ENCODE results near the gene ZNF772.

The ZNF772 gene

DNA sequence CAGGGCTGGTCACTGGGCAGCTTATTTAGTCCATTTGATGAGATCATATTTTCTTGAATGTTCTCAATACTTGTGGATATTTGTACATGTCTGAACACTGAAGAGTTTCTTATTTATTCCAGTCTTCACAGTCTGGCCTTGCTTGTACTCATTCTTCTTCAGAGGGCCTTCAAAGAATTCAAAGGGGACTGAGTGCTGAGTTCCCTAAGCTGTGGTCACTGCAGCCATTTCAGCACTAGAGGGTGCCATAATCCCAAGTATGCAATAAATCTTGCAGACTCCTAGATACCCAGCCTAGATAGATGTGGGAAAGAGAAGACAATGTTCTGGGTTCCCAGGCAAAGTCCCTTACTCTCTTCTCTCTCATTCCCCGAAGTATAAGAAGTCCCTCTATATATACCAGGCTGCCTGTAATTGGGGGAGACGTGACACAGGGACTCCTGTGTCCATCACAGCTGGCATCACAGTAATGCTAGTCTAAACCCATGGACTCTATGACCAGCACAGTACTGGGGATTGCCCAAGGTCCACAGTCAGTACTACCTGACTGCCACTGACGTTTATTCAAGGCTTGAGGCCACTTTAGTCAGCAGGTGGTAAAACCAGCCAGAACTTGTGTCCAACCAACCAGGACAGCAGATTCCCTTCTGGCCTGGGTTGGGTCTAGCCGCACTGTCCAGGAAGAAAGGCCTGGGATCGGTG, 11.5 kb downstream of the ZNF772 start:
- Mint-ChIP-seq H3K27ac (no peak overlapping the region), H3K36me3 (peaks cover 17% of the 10 kb centered on the region), H3K4me1 (no peaks in the 10 kb centered on the region), H3K27me3 (no peaks in the 10 kb centered on the region), H3K9me3 (peaks cover 64% of the 10 kb centered on the region), H3K4me3 (no peak overlapping the region)
- CTCF ChIA-PET, result interaction anchor here (0.6 to 0.8 kb wide), 3 partner anchors 18 to 740 kb away, joined by 3 read pairs; no protein-coding TSS in a partner anchor
- peak; percentile 61 for DNase-seq

DNA sequence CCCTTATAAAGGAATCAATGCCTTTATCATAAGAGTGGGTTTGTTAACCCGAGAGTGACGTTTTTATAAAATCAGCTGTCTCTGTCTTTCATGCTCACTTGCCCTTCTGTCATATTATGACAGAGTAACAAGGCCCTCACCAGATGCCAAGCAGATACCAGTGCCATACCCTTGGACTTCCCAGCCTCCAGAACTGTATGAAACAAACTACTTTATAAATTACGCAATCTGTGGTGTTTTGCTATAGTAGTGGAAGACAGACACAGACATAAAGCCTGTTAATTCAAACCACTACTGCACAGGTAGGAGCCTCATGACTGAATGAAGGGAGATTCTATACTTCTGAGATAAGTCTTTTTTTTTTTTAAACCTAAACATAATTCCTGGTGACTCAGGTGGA, 25.1 kb downstream of the ZNF772 start:
- no peak for DNase-seq
- H3K4me3 Mint-ChIP-seq, result no peak overlapping the region
- H3K9me3 Mint-ChIP-seq, result peaks cover 51% of the 10 kb centered on the region
- H3K27me3 Mint-ChIP-seq, result no peaks in the 10 kb centered on the region
- no peaks in the 10 kb centered on the region for H3K4me1 Mint-ChIP-seq
- CTCF ChIA-PET, result no interaction called here
- peaks cover 19% of the 10 kb centered on the region for H3K36me3 Mint-ChIP-seq
- H3K27ac Mint-ChIP-seq, result no peak overlapping the region

DNA sequence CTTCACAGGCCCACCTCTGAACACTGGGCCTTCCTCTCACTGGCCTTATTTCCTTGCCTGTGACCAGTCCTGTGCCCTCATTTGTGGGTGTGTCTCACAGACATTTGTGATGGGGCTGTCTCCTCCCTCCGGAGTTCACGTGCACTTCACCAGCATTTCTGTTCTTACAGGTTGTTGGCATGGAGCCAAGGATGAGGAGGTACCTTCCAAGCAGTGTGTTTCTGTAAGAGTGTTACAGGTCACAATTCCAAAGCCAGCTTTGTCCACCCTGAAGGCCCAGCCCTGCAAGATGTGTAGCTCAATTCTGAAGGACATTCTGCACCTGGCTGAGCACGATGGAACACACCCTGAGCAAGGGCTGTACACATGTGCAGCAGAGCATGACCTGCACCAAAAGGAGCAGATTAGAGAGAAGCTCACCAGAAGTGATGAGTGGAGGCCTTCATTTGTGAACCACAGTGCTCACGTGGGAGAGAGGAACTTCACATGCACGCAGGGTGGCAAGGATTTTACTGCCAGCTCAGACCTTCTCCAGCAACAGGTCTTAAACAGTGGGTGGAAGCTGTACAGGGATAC, 34.2 kb downstream of the ZNF772 start:
- CTCF ChIA-PET, result no interaction called here
- Mint-ChIP-seq H3K4me3 (no peak overlapping the region), H3K9me3 (peaks cover 75% of the 10 kb centered on the region), H3K36me3 (peaks cover 79% of the 10 kb centered on the region), H3K27me3 (no peaks in the 10 kb centered on the region), H3K4me1 (peaks cover 2% of the 10 kb centered on the region), H3K27ac (no peak overlapping the region)
- DNase-seq, result no peak

DNA sequence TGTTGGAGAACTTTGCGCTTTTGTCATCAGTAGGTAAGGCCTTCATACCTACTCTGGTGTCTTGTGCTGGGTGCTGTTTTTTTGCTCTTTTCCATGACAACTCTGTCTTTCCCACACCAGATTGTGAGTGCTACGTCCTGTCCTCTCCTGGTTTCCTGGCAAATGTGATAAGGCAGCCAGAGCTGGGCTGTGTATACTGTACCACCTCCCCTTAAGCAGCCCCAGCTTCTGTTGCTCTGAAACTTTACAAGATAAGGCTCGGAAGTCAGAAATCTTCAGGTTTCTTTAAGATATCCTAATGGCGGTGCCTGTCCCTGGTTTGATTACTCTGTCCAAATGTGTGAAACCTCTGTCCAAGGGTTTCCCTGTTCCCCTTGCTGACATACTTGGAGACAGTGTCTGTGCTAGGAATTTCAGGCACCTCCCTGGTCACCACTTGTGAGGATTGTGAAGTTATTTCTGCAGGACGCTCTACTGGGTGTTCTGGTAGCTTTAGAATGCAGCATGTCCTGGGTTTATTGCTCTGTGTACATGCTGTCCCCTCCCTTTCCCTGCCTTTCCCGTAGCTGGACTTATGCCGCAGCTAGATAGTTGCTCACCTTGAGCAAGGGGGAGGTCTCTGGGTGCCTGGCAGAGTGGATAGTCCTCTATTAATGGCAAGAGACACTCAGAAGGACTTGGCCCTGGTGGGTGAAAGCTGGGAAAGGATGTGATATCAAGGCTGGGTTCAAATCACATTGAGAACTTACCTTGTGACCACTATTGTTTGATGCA, 35.2 kb downstream of the ZNF772 start:
- CTCF ChIA-PET, result no interaction called here
- H3K36me3 Mint-ChIP-seq, result peaks cover 81% of the 10 kb centered on the region
- H3K27ac Mint-ChIP-seq, result no peak overlapping the region

DNA sequence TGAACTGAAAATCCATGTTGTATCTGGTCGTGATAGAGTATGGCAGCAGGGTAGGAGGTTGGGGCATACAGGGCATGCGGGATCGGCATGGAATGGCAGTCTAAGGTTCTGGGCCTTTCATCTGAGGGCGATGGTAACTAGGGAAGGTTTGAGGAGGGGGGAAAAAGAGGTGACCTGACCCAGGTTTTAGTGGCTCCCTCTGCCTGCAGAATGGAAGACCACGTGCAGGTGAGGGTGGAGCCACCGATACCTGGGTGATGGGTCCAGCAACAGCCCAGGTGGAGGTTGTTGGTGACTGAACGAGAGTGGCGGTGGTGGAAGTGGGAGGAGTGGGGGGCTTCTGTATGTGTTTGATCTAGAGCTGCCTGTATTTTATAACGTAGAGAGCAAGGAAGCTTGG, 38.4 kb downstream of the ZNF772 start:
- Mint-ChIP-seq H3K36me3 (peaks cover 76% of the 10 kb centered on the region), H3K9me3 (peaks cover 57% of the 10 kb centered on the region)

More for the DNA sequence above, 35.2 kb downstream of the ZNF772 start:
- Mint-ChIP-seq H3K9me3 (peaks cover 75% of the 10 kb centered on the region), H3K4me1 (peaks cover 2% of the 10 kb centered on the region), H3K4me3 (no peak overlapping the region), H3K27me3 (no peaks in the 10 kb centered on the region)
- DNase-seq, result no peak

DNA sequence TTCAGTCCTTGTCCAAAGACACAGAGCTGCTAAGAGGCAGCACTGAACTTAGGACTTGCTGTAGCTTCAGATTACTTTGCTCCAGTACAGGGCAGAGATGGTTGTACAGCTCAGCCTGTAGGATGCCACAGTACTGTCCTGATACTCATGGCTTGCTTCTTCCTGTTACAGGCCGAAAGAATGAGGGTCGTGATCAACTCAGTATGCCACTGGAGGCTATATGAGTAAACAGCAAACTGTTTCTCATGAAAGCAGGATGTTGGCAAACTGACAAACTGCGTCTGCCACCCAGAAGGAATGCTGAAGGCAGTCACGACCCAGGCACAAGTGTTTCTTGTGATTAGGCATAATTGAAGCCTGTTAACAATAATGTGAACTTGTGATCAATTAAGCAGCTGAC, 39.4 kb downstream of the ZNF772 start:
- Mint-ChIP-seq H3K27me3 (no peaks in the 10 kb centered on the region), H3K27ac (no peak overlapping the region), H3K4me3 (no peak overlapping the region), H3K4me1 (peaks cover 24% of the 10 kb centered on the region), H3K36me3 (peaks cover 66% of the 10 kb centered on the region), H3K9me3 (peaks cover 54% of the 10 kb centered on the region)
- CTCF ChIA-PET, result interaction anchor here (1.1 kb wide), 1 partner anchor 142 kb away, joined by 3 read pairs; no protein-coding TSS in a partner anchor
- DNase-seq, result no peak

More for the DNA sequence above, 38.4 kb downstream of the ZNF772 start:
- CTCF ChIA-PET, result no interaction called here
- Mint-ChIP-seq H3K27ac (no peak overlapping the region), H3K27me3 (no peaks in the 10 kb centered on the region), H3K4me1 (peaks cover 24% of the 10 kb centered on the region), H3K4me3 (no peak overlapping the region)
- DNase-seq, result no peak

DNA sequence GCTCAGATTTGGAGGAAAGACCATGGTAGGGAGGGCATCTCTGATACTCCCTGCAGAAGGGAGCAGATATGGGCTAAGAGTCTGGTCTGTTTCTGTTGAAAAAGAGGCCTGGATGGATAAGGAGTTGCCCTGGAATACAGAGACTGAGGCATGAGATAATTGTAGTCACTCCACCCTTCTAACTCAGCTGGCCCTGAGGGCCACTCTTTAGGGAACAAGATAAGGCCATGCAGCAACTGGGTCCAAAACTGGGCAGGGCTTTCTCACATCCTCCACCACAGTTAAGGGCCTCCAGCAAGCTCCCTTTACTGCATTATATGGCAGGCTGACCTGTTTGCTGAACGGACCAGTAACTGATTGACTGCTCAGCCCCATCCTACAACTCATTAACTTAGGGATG, 40.9 kb downstream of the ZNF772 start:
- Mint-ChIP-seq H3K4me1 (peaks cover 24% of the 10 kb centered on the region), H3K4me3 (peak overlapping the region; percentile 96), H3K27me3 (no peaks in the 10 kb centered on the region), H3K9me3 (peaks cover 47% of the 10 kb centered on the region), H3K36me3 (peaks cover 53% of the 10 kb centered on the region), H3K27ac (peak overlapping the region; percentile 93)
- CTCF ChIA-PET, result no interaction called here
- no peak for DNase-seq

DNA sequence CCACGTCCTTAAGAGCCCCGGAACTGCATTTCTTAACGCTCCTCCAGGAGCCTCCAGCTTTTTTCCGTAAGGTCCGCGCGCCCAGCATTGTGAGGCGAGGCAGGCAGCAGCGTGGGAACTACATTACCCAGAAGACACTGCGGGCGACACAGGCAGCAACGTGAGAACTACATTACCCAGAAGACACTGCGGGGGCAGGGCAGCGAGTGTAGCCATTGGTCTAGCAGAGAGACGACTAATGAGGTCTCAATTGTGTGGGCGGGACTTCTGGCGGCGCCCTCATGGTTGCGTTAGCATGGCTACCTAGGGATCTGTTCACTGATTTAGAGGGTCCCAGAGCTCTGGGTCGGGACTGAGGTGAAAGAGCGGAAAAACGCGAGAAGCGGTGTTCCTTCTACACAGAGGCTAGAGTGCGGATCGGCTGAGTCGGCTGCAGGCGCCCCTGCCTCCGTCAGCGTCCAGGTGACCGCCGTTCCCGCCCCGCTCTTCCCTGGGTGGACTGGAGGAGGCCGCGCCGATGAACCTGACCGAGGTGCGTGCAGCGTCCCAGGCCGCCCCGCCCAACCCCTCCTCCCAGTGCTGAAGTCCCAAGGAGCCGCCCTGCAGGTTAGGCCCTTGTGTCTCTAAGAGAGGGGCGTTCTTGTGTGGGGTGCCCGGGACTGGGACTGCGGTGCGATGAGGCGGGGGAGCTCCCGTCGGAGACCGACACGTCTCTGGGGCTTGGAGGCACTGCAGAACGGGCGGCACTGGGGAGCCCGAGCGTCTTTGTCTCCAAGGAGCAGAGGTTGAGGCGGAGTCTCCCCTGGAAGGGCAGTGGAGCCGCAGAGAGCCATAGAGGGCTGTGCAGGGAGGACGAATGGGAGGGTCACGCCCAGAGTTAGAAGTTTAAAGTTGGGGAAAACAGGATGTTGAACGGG, 42.0 kb downstream of the ZNF772 start, which contains the start of gene ZNF749:
TSS of gene ZNF749 (plus strand) at position 264 of the 917 bp plus-strand sequence. CDS start at position 518, 254 bp downstream.
- DNase-seq, result peak; percentile 99
- peak within 1 kb of the TSS; percentile 96 for H3K4me3 Mint-ChIP-seq
- peaks cover 24% of the 10 kb centered on the region for H3K4me1 Mint-ChIP-seq
- H3K27me3 Mint-ChIP-seq, result no peaks in the 10 kb centered on the region
- peaks cover 46% of the 10 kb centered on the region for H3K9me3 Mint-ChIP-seq
- peaks cover 45% of the 10 kb centered on the region for H3K36me3 Mint-ChIP-seq
- CTCF ChIA-PET, result no interaction called here
- peak within 1 kb of the TSS; percentile 93 for H3K27ac Mint-ChIP-seq

DNA sequence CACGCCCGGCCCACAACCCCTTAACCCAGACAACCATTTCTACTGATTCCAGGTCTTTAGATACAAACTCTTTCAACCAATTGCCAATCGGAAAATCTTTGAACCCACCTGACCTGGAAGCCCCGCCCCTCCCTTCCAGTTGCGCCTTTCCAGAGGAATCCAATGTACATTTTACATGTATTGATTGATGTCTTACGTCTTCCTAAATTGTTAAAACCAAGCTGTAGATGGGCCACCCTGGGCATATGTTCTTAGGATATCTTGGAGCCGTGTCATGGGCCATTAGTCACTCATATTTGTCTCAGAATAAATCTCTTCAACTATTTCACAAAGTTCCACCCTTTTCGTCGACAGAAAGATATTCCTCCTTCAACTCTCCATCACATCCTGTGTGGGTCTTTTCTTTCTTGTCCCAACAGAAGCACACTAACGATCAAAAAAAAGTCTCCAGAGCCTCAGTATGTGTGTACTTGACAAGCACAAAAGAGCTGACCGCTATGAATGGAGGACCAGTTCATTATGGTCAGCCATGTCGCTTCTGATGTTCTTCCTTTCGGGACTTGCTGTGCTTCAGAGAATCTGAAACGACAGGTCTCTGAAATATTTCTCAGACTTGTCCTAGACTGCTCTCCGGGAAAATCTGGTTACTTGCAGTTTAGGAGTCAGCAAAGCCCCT, 42.8 kb downstream of the ZNF772 start:
- CTCF ChIA-PET, result no interaction called here
- Mint-ChIP-seq H3K36me3 (peaks cover 37% of the 10 kb centered on the region), H3K27me3 (no peaks in the 10 kb centered on the region), H3K9me3 (peaks cover 41% of the 10 kb centered on the region), H3K4me3 (peak overlapping the region; percentile 96), H3K4me1 (peaks cover 24% of the 10 kb centered on the region), H3K27ac (peak overlapping the region; percentile 93)
- no peak for DNase-seq

DNA sequence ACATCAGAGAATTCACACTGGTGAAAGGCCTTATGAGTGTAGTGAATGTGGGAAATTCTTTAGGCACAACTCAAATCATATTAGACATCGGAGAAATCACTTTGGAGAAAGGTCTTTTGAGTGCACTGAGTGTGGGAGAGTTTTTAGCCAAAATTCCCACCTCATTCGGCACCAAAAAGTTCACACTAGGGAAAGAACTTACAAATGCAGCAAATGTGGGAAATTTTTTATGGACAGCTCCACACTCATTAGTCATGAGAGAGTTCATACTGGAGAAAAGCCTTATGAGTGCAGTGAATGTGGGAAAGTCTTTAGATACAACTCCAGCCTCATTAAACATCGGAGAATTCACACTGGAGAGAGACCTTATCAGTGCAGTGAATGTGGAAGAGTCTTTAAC, 56.3 kb downstream of the ZNF772 start:
- Mint-ChIP-seq H3K4me3 (no peak overlapping the region), H3K27me3 (no peaks in the 10 kb centered on the region), H3K36me3 (peaks cover 58% of the 10 kb centered on the region), H3K27ac (no peak overlapping the region), H3K9me3 (peaks cover 57% of the 10 kb centered on the region), H3K4me1 (no peaks in the 10 kb centered on the region)
- CTCF ChIA-PET, result no interaction called here
- no peak for DNase-seq

DNA sequence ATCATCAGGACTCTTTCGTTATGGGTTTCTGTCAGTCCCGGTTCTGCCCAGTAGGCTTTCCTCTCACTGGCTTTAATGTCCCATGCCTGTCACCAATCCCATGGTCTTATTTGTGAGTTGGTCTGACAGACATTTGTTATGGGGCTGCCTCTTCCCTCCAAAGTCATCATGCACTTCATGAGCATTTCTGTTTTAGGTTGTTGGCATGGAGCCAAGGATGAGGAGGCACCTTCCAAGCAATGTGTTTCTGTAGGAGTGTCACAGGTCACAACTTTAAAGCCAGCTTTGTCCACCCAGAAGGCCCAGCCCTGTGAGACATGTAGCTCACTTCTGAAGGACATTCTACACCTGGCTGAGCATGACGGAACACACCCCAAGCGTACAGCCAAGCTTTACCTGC, 57.9 kb downstream of the ZNF772 start:
- H3K4me1 Mint-ChIP-seq, result no peaks in the 10 kb centered on the region
- no peaks in the 10 kb centered on the region for H3K27me3 Mint-ChIP-seq
- DNase-seq, result no peak
- CTCF ChIA-PET, result no interaction called here
- no peak overlapping the region for H3K27ac Mint-ChIP-seq
- peaks cover 64% of the 10 kb centered on the region for H3K9me3 Mint-ChIP-seq
- H3K4me3 Mint-ChIP-seq, result no peak overlapping the region
- H3K36me3 Mint-ChIP-seq, result peaks cover 72% of the 10 kb centered on the region
